H1 (cell line): ENCODE data around the gene ZNF292. TPM values are rescaled to one million over a fixed set of nuclear protein-coding genes. Genes with fewer than 3 reads are reported as not detected.

ENCODE experiments used
- CTCF ChIA-PET: fragments of 300-600 bp; sonication (Branson Sonifier 250); formaldehyde crosslinking; loops from one replicate; lab custom pipeline; 2021; ENCODE audit not compliant: partially characterized antibody; lab: Charles Lee
- POLR2A ChIA-PET: fragments of 300-600 bp; sonication (Branson Sonifier 250); formaldehyde crosslinking; loops from one replicate; lab custom pipeline; 2021; ENCODE audit warnings: inconsistent platforms; ENCODE audit not compliant: partially characterized antibody; lab: Charles Lee
- DNase-seq, 2 experiments: peaks; one replicate each; pipeline versions ENCODE4 v3.0.0 to v3.0.0-alpha.2; 2010 to 2022; ENCODE audit warnings: low spot score in 2 of 2, low read depth in 1 of 2, mixed read lengths in 1 of 2
- FAIRE-seq: peaks from 2 replicates; lab custom pipeline; 2011; peaks lifted over from hg19 to GRCh38; lab: Jason Lieb, UNC
- H2AFZ ChIP-seq: 2 replicates; pipeline ENCODE4 v1.8.1; 2012; ENCODE audit warnings: low read length, inconsistent platforms
- H2AK5ac ChIP-seq: 2 replicates; pipeline ENCODE4 v1.6.1; 2013; ENCODE audit warnings: low read depth, low read length
- H2BK120ac ChIP-seq: replicated peaks from 2 replicates; pipeline ENCODE3; 2013; ENCODE audit warnings: low read depth, low read length, inconsistent platforms
- H2BK12ac ChIP-seq: 2 replicates; pipeline ENCODE4 v1.6.1; 2013; ENCODE audit warnings: low read depth, low read length
- H2BK15ac ChIP-seq: 2 replicates; pipeline ENCODE4 v1.6.1; 2013; ENCODE audit warnings: low read length
- H2BK20ac ChIP-seq: 2 replicates; pipeline ENCODE4 v1.6.1; 2013; ENCODE audit warnings: low read length
- H2BK5ac ChIP-seq: 2 replicates; pipeline ENCODE4 v1.6.1; 2013; ENCODE audit warnings: low read depth, low read length
- H3K14ac ChIP-seq: 2 replicates; pipeline ENCODE4 v1.6.1; 2013; ENCODE audit warnings: inconsistent platforms; ENCODE audit not compliant: insufficient read length
- H3K18ac ChIP-seq: 2 replicates; pipeline ENCODE4 v1.6.1; 2013; ENCODE audit warnings: low read length; ENCODE audit errors: extremely low read depth
- H3K23ac ChIP-seq: 2 replicates; pipeline ENCODE4 v1.6.1; 2013; ENCODE audit warnings: inconsistent platforms; ENCODE audit not compliant: insufficient read length
- H3K23me2 ChIP-seq: 2 replicates; pipeline ENCODE4 v1.6.1; 2013; ENCODE audit warnings: low read depth, low read length
- H3K27ac ChIP-seq: 2 replicates; pipeline ENCODE4 v1.6.1; 2011; ENCODE audit warnings: low read depth, low read length, inconsistent platforms
- H3K27me3 ChIP-seq, 4 experiments: replicated peaks in 1 of 4; 1 replicate in 1 of 4; 2 replicates in 3 of 4; pipeline versions ENCODE4 v1.6.1 to v1.8.1; 2011 to 2013; ENCODE audit warnings: low read length in 3 of 4, mild to moderate bottlenecking in 3 of 4, inconsistent platforms in 2 of 4, mixed read lengths in 2 of 4, moderate library complexity in 1 of 4; ENCODE audit not compliant: control insufficient read depth in 3 of 4, insufficient read depth in 3 of 4; ENCODE audit errors: extremely low read depth in 1 of 4
- H3K36me3 ChIP-seq, 4 experiments: 2 replicates each; pipeline versions ENCODE4 v1.6.1 to v1.8.1; 2011 to 2013; ENCODE audit warnings: mild to moderate bottlenecking in 4 of 4, low read length in 3 of 4, moderate library complexity in 2 of 4, control low read depth in 1 of 4, inconsistent platforms in 1 of 4; ENCODE audit not compliant: insufficient read depth in 4 of 4, control insufficient read depth in 2 of 4
- H3K4ac ChIP-seq: replicated peaks from 2 replicates; pipeline ENCODE3; 2013; ENCODE audit warnings: low read length, low read depth, mixed read lengths, inconsistent platforms; ENCODE audit not compliant: insufficient read length
- H3K4me1 ChIP-seq, 4 experiments: replicated peaks in 1 of 4; 1 replicate in 1 of 4; 2 replicates in 3 of 4; pipeline versions ENCODE4 v1.6.1 to v1.8.1; 2011 to 2013; ENCODE audit warnings: low read length in 3 of 4, inconsistent platforms in 2 of 4, mixed read lengths in 1 of 4; ENCODE audit not compliant: insufficient read depth in 4 of 4, control insufficient read depth in 3 of 4
- H3K4me2 ChIP-seq, 2 experiments: 2 replicates each; pipeline versions ENCODE4 v1.6.1 to v1.8.1; 2011 to 2013; ENCODE audit warnings: low read depth in 2 of 2, low read length in 2 of 2, control low read depth in 1 of 2, inconsistent platforms in 1 of 2, mild to moderate bottlenecking in 1 of 2; ENCODE audit not compliant: insufficient read depth in 1 of 2
- H3K4me3 ChIP-seq, 4 experiments: fragments of 200-600, 300-600 bp in 1 of 4; sonication (generic), shearing (Covaris generic), sonication (Bioruptor Twin) in 1 of 4; 2 replicates each; pipeline versions ENCODE4 v1.5.1 to v1.8.1; 2011 to 2016; ENCODE audit warnings: low read length in 4 of 4, low read depth in 3 of 4, control low read depth in 2 of 4, inconsistent platforms in 2 of 4, mild to moderate bottlenecking in 2 of 4, mixed read lengths in 1 of 4, moderate library complexity in 1 of 4; ENCODE audit not compliant: insufficient read depth in 2 of 4; ENCODE audit errors: extremely low read depth in 1 of 4
- H3K56ac ChIP-seq: replicated peaks from 2 replicates; pipeline ENCODE3; 2013; ENCODE audit warnings: low read depth, mild to moderate bottlenecking, mixed read lengths, low read length, inconsistent platforms; ENCODE audit not compliant: insufficient read length
- H3K79me1 ChIP-seq: 2 replicates; pipeline ENCODE4 v1.6.1; 2013; ENCODE audit warnings: low read depth, low read length, control low read depth
- H3K79me2 ChIP-seq, 2 experiments: 2 replicates each; pipeline versions ENCODE4 v1.6.1 to v1.8.1; 2012 to 2013; ENCODE audit warnings: low read length in 2 of 2, mild to moderate bottlenecking in 2 of 2, inconsistent platforms in 1 of 2; ENCODE audit not compliant: insufficient read depth in 2 of 2, control insufficient read depth in 1 of 2
- H3K9ac ChIP-seq, 4 experiments: replicated peaks in 1 of 4; 1 replicate in 1 of 4; 2 replicates in 3 of 4; pipeline versions ENCODE4 v1.6.1 to v1.8.1; 2011 to 2013; ENCODE audit warnings: low read depth in 3 of 4, low read length in 3 of 4, control low read depth in 2 of 4, mild to moderate bottlenecking in 2 of 4, moderate library complexity in 2 of 4, inconsistent platforms in 1 of 4; ENCODE audit errors: extremely low read depth in 1 of 4
- H3K9me3 ChIP-seq, 2 experiments: 2 replicates each; pipeline versions ENCODE4 v1.6.1 to v1.8.1; 2012 to 2013; ENCODE audit warnings: mild to moderate bottlenecking in 2 of 2, moderate library complexity in 2 of 2, control low read depth in 1 of 2, inconsistent platforms in 1 of 2, low read depth in 1 of 2, low read length in 1 of 2, mixed read lengths in 1 of 2; ENCODE audit not compliant: insufficient read depth in 2 of 2
- H4K20me1 ChIP-seq, 2 experiments: replicated peaks in 1 of 2; 2 replicates each; pipeline versions ENCODE3 to v1.8.1; 2011 to 2013; ENCODE audit warnings: inconsistent platforms in 2 of 2, low read length in 2 of 2, mild to moderate bottlenecking in 1 of 2; ENCODE audit not compliant: insufficient read depth in 2 of 2, control insufficient read depth in 1 of 2
- H4K5ac ChIP-seq: 2 replicates; pipeline ENCODE4 v1.6.1; 2013; ENCODE audit warnings: low read length, low read depth, mixed read lengths, inconsistent platforms; ENCODE audit not compliant: insufficient read length
- H4K8ac ChIP-seq: 2 replicates; pipeline ENCODE4 v1.8.0; 2013; ENCODE audit warnings: mild to moderate bottlenecking, moderate library complexity, low read length, inconsistent platforms; ENCODE audit not compliant: insufficient read depth; ENCODE audit errors: extremely low read depth
- H4K91ac ChIP-seq: replicated peaks from 2 replicates; pipeline ENCODE3; 2013; ENCODE audit warnings: low read length, mixed read lengths, inconsistent platforms; ENCODE audit not compliant: insufficient read length
- CEBPB ChIP-seq: IDR thresholded peaks from 2 replicates; pipeline ENCODE4 v1.6.1; 2012; ENCODE audit warnings: low read depth, low read length
- CHD2 ChIP-seq: IDR thresholded peaks from 2 replicates; pipeline ENCODE4 v1.6.1; 2012; ENCODE audit warnings: low read length, improper control_type of control experiment
- EGR1 ChIP-seq: IDR thresholded peaks from 2 replicates; pipeline ENCODE4 v1.6.1; 2011; ENCODE audit warnings: low read depth, low read length, borderline replicate concordance
- JUN ChIP-seq: IDR thresholded peaks from 2 replicates; pipeline ENCODE4 v1.6.1; 2011; ENCODE audit warnings: low read depth, mild to moderate bottlenecking, improper control_type of control experiment, low read length
- JUND ChIP-seq: IDR thresholded peaks from 2 replicates; pipeline ENCODE4 v1.6.1; 2011; ENCODE audit warnings: mild to moderate bottlenecking, improper control_type of control experiment, low read length
- SIN3A ChIP-seq, 2 experiments: IDR thresholded peaks in 1 of 2; conservative IDR thresholded peaks in 1 of 2; 2 replicates each; pipeline ENCODE4 v1.6.1; 2011 to 2012; ENCODE audit warnings: low read length in 2 of 2, improper control_type of control experiment in 1 of 2, low read depth in 1 of 2, mild to moderate bottlenecking in 1 of 2
- WGBS, 2 experiments: shearing (Covaris generic) in 1 of 2; methylation state at CpG; one replicate each; pipeline versions ENCODE4 v1.1.6 to v1.1.7; 2013 to 2015; ENCODE audit warnings: low lambda C conversion rate in 2 of 2, mixed read lengths in 2 of 2, inconsistent platforms in 1 of 2, low coverage in 1 of 2, missing lambda C conversion rate in 1 of 2; ENCODE audit not compliant: insufficient replicate concordance in 2 of 2, insufficient coverage in 1 of 2, insufficient read length in 1 of 2; ENCODE audit errors: extremely low coverage in 1 of 2, missing lambda C conversion rate in 1 of 2; 5-methylcytosine and 5-hydroxymethylcytosine counted together
- polyA plus RNA-seq, 7 experiments: library from polyadenylated mRNA; depleted of rRNA in 3 of 7; stranded (reverse) in 5 of 7; unstranded in 2 of 7; fragments of >200 nt in 5 of 7; fragments of 200-250 nt in 2 of 7; gene quantifications; 1 replicate in 5 of 7; 2 replicates in 1 of 7; 4 replicates in 1 of 7; pipeline versions ENCODE4 v1.2.1 to v1.2.3, GENCODE V29; 2011 to 2013; ENCODE audit warnings: missing spikeins in 2 of 7, mixed read lengths in 2 of 7
- total RNA-seq: library from RNA; stranded (reverse); fragmentation: NEBNext Ultra II Directional; extraction: Animal tissue kit (Norgen Biotek cat#: 25700); gene quantifications from 2 replicates; pipeline ENCODE4 v1.2.1, GENCODE V29; 2021

Gene ZNF292
- total and polyA plus RNA-seq, 2 of the 8 experiments (the other 6 are each of a cell fraction or from before 2014, with no cell fraction given), result 6.8 to 44.2 TPM

- H3K4ac ChIP-seq, result no peak overlapping the region
- H3K79me2 ChIP-seq, result peaks cover 0 to 8% of the 10 kb centered on the region in 2 experiments; a peak in 1 of 4 replicates
- H2BK20ac ChIP-seq, result no peak overlapping the region
- H2BK15ac ChIP-seq, result no peak overlapping the region
- no peaks in the 10 kb centered on the region for H3K27me3 ChIP-seq
- CTCF ChIA-PET, result interaction anchor here (0.7 to 1.4 kb wide), 3 partner anchors 94 to 175 kb away, joined by 3 to 6 read pairs (median 5); no protein-coding TSS in a partner anchor
- no peak overlapping the region for H3K23ac ChIP-seq
- no peak overlapping the region for H2AK5ac ChIP-seq
- H4K5ac ChIP-seq, result no peak overlapping the region
- H4K20me1 ChIP-seq, result no peaks in the 10 kb centered on the region
- H3K23me2 ChIP-seq, result no peaks in the 10 kb centered on the region
- no peak overlapping the region for H3K4me2 ChIP-seq
- H3K18ac ChIP-seq, result no peak overlapping the region
- H2AFZ ChIP-seq, result no peak overlapping the region
- POLR2A ChIA-PET, result no interaction called here
- H4K8ac ChIP-seq, result no peak overlapping the region
- no peak overlapping the region for H3K14ac ChIP-seq
- no peak for DNase-seq
- no peak overlapping the region for H3K27ac ChIP-seq
- H3K79me1 ChIP-seq, result no peaks in the 10 kb centered on the region
- no peak overlapping the region for H3K9ac ChIP-seq
- H3K4me3 ChIP-seq, result no peak overlapping the region
- no peak overlapping the region for H4K91ac ChIP-seq
- H3K56ac ChIP-seq, result no peak overlapping the region
- H2BK12ac ChIP-seq, result no peak overlapping the region
- no peak for FAIRE-seq
- H2BK120ac ChIP-seq, result no peak overlapping the region
- WGBS, 2 experiments, result 87% methylated on average over 4 of the region's 4 CpGs; no CpG with 5 or more reads in 1 of the 2 experiments
- H2BK5ac ChIP-seq, result no peak overlapping the region
- TF ChIP-seq CEBPB (no peak), JUND (no peak), EGR1 (no peak), CHD2 (no peak), JUN (no peak), SIN3A (conservative IDR thresholded peaks at IDR 0.05 in 1 of 2, IDR thresholded peaks at IDR 0.05 in 1 of 2; ENCODE audit: low read depth in 1 of 2, low read length in 2 of 2) (no peak)
- TF ChIP-seq, all 59 proteins: peak for 0
- Histone ChIP-seq H3K36me3 (peaks cover 2 to 62% (median 30%) of the 10 kb centered on the region in 4 experiments; a peak in 7 of 8 replicates), H3K4me1 (no peaks in the 10 kb centered on the region), H3K9me3 (peaks cover 0 to 11% of the 10 kb centered on the region in 2 experiments; a peak in 2 of 4 replicates)
Observed at GRCh38 chr6:87242311-87242710, 86.9 kb downstream of the ZNF292 start.
